CD4-positive, alpha-beta T cell treated with Interleukin-17A for 1 hour (primary cell): ENCODE measurements around the gene C1orf174.
"Not testable (repeated sequence)": the region's sequence is repeated elsewhere in the genome, so short reads cannot be mapped to it uniquely, and the experiment has no call there.

Experiments
- DNase-seq: peaks from one replicate; pipeline ENCODE4 v3.0.0-alpha.2; 2020

The C1orf174 gene

GRCh38 chr1:3925256-3925655 lies 25.2 kb upstream of the C1orf174 start:
- no peak for DNase-seq

GRCh38 chr1:3924825-3925220 lies 24.8 kb upstream of the C1orf174 start:
- no peak for DNase-seq

- DNase-seq: no peak
Measured at GRCh38 chr1:3924186-3924824, 24.2 kb upstream of the C1orf174 start.

DNA sequence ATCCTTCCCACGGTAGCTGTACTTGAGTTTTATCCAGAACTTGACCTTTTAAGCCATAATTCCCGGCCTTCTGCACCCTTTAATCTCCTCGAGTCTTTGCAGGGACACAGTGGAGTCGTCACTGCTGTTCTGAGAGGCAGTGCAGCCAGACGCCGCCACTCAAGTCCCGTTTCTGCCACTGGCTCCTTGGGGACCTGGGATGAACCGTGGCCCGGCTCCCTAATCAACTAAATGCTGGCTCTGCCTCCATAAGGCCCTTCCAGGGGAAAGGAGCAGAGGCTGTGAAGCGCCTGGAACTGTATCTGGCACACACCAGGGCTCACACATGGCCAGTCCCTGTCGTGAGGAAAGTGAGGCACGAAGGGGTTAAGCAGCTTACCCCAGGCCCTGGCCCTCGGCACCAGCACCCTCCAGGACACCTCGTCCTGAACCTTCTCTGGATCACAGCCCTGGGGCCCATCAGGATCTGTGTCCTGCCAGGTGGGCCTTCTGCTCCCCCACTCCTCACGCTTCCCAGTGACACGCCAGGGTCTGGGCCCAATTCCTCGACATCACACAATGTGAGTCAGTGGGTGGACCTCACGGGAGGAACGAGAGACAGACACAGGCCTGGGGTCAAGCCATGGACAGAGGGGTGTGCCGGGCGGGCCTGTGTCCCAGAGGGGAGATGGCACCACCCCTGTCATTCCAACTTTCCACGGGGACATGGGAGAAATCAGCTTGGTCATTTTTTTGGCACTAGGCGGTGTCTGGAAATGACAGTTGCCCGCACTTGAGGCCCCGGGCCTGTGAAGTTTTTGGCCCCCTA lies 23.5 kb upstream of the C1orf174 start:
- DNase-seq: no peak

- no peak for DNase-seq
Measured at GRCh38 chr1:3922851-3923250, 22.8 kb upstream of the C1orf174 start.

DNA sequence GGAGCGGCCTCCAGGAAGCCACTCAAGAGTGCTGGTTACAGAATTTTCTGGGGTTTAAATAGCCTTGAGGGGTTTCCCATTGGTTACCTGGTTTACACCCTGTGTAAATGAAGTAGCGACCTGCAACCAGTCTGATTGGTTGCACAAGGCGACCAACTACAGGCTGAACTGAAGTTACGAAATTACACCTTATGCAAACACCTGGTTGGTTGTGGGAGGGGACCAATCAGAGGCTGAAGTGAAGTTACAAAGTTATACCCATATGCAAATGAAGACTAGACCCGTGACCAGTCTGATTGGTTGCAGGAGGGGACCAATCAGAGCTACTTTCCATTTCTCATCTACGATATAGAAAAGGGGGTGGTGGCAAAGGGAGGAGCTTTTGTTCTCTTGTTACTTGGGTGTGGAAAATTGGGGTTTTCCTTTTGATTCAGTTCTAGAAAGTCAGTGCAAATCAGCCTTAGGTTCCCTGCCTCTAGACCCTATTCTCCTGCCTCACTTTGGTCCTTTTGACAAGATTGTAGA lies 22.2 kb upstream of the C1orf174 start:
- DNase-seq: peak; percentile 75

GRCh38 chr1:3921765-3922164 lies 21.7 kb upstream of the C1orf174 start:
- DNase-seq: no peak

GRCh38 chr1:3919706-3920105 lies 19.6 kb upstream of the C1orf174 start:
- no peak for DNase-seq

DNA sequence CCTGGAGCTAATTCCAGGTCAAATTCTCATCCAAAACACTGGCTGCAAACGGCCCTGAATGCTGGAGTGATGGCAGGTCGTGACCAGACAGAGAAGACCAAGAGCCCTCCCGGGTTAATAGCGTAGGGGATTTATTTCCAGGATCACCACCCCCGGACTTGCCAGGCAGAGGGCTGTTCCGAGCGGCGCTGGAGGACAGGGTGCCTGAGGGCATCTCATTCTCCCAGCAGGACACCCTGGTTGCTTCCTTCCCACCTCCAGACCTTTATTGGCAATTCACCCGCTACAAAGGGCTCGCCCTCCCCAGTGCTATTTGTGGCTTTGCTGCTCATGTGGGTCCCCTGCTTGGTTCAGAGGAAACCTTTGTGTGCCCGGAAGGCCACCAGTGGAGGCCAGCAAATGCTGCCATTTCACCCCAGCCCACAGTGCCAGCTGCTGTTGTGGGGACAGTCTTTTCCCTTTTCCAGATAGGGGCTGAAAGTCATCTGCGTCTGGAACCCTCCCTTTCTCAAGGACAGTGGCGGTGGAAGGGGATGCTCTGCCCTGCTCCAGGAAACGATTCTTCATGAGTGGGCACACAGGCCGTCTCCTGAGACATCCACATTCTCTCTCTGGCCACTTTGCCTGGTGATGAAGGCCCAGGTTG lies 19.0 kb upstream of the C1orf174 start:
- no peak for DNase-seq

DNA sequence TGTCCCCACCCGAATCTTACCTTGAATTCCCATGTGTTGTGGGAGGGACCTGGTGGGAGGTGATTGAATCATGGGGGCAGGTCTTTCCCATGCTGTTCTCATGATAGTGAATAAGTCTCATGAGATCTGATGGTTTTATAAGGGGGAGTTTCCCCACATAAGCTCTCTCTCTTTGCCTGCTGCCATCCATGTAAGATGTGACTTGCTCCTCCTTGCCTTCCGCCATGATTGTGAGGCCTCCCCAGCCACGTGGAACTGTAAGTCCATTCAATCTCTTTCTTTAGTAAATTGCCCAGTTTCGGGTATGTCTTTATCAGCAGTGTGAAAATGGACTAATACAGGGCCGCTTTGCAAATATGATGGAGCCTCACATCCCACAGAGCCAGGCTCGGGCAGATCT lies 18.3 kb upstream of the C1orf174 start:
- not testable (repeated sequence) for DNase-seq

DNA sequence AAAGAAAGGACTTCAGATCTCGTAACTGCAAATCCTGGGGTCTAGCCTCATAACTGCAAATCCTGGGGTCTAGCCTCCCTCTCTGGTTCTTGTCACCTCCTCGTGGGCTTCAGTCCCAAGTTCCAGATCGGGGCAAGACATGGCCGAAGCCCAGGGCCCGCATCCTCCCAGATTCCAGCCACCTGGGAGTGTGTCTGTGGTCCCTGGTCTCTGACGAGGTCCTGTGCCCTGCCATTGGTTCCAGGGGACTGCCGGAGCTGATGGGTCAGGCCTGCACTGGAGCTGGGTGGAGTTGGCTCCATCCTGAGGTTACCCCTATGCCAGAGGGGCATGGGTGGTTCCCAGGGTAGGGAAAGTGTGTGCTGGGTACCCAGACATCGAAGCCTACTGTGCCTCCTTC lies 17.7 kb upstream of the C1orf174 start:
- no peak for DNase-seq

GRCh38 chr1:3915551-3916121 lies 15.6 kb upstream of the C1orf174 start:
- DNase-seq: no peak

DNA sequence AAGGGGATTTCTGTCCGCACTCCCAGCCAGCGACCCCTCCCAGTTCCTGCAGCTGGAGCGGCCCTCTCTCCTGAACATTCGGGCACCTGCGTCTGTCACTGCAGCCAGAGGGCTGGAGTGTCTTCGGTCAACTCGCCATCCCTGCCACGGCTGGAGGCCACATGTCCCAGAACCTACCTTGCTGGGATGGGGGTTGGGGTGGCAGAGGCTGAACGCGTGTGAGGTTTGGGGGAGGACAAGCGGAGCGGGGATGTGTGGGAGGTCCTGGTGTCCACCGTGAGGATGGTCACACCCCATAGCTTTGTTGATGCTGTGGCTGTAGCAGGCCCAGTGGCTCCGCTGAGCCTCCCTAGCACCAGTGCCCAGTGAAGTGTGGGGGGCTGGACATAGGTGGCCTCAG lies 14.8 kb upstream of the C1orf174 start:
- no peak for DNase-seq

DNA sequence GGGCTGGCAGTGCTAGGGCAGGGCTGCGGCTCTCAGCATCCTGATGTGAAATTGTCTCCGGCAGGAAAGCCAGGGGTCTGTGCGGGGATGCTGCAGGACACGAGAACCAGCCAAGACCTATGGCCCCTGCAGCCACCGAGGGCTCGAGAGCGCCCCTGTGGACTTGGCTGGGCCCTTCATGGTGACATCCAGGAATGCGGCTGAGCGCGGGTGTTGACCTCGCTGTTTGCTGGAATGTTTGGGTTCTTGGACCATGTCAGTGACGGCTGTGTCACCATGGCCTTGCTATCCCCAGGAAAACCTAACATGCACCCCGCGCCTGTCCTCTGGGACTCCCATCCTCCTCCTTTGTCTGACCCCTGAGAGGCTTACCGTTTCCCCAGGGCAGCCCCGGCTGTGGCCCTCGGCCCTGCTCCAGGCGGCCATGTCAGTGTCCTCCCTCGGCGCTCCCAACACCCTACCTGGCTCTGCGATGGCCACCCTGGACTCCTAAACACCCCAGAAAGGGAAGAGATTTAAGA lies 14.3 kb upstream of the C1orf174 start:
- DNase-seq: no peak

DNA sequence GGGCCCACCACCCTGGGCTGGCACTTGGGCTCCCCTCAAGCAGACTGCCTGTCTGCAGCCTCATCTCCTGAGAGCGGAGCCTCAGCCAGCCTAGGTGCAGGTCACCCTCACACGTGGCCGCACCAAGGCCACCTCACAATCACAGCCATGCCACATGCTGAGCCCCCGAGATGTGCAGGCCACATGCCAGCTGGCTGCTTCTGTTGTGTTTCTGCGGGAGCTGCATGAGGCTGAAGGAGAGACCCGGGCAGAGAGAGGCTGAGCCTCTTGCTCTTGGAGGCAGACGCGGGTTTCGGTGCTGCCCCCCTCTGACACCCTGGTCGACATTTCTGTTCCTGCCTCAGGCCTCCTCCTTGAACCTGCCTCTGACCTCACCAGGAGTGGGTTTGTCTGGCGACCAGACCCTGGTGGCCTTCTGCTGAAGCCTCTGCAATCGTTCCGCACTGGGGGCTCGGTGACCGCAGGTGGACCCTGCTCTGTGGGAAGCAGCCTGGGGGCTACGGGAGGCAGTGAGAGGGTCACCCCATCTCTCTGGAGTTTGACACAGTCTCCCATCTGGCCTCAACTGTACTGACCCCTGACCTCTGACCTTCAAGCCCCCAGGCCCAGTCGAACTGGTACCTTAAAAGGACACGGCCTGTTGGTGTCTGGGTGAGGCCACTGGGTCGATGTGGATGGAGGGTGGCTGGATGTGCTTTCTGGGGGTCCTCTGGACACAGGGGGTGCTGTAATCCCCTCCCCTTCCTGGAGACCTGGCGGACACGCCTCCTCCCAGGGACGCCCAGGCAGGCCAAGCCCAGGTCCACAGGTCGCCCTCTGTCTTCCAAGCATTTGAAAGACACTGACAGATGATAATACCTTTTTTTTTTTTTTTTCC lies 13.0 kb upstream of the C1orf174 start:
- DNase-seq: no peak

- DNase-seq: no peak
Measured at GRCh38 chr1:3911981-3912808, 12.1 kb upstream of the C1orf174 start.

DNA sequence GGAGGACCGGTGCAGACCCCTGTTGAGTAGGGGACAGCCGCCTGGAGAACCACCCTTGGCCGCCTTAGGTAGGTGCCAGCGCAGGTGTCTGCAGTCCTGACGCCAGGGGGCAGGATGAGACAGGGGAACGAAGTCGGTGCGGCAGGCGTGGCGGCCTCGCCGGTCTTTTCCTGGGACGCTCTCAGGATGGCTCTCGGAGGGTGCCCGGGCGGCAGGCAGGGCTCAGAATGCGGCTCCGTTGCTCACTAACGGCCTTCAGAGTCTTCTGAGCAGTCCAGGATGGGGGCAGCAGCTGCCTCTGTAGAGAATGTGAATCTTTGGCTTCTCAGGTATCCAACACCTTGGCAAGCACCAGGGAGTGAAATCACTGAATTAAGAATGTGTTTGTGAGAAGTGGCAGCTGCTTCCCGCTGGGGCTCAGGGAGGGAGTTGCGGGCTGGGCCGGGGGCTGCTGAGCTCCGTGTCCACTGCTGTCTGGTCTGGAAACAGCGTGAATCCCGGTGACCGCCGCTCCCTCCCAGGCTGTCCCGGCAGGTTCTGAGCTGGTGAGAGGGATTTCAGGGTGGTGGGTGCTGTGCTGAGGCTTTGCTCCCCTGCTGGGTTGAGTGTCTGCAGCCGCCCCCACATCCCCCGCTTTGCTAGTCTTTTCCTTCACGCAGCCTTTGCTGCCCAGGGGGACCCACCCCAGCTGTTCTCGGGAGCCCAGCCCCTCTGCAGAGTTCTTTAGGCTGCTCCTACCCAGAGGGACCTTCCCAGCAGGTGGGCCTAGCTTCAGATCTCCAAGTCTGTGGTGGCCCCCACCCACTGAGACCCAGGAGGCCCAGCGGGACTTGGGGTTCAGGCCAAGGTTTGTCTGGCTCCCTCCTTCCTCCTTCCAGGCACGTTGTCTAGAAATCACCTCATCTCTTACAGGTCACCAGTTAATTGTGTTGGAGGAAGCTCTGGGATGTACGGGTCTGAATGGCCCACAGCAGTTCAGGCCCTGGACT lies 11.1 kb upstream of the C1orf174 start:
- DNase-seq: peak; percentile 74

GRCh38 chr1:3910049-3910731 lies 10.1 kb upstream of the C1orf174 start:
- DNase-seq: no peak

GRCh38 chr1:3909615-3910014 lies 9.5 kb upstream of the C1orf174 start:
- DNase-seq: no peak
